Pancreas (tissue), 10 donors: ENCODE results near the gene TBCE. TPM values are rescaled to one million over a fixed set of nuclear protein-coding genes. Genes with fewer than 3 reads are reported as not detected.

Source experiments
- ATAC-seq, 4 donors: fragments of 200-7000 bp; cut with Tn5 transposase; one replicate each; pipeline versions ENCODE4 v1.8.0 to v1.9.1; 2020; ENCODE audit warnings: mild to moderate bottlenecking in 4 of 4, moderate library complexity in 4 of 4
- DNase-seq, 6 donors: peaks; one replicate each; pipeline ENCODE4 v3.0.0-alpha.2; 2020
- FAIRE-seq: peaks from 2 replicates; lab custom pipeline; 2012; peaks lifted over from hg19 to GRCh38; lab: Jason Lieb, UNC
- H3K27ac ChIP-seq, 4 donors: fragments of 200-600 bp; sonication (generic); 1 replicate in 3 of 4; 2 replicates in 1 of 4; pipeline versions ENCODE4 v1.5.0 to v1.8.0; 2020
- H3K27me3 ChIP-seq, 4 donors: fragments of 200-600 bp; one replicate each; pipeline ENCODE4 v1.8.0; 2021
- H3K36me3 ChIP-seq, 3 donors: fragments of 200-600 bp; sonication (generic) in 1 of 3; one replicate each; pipeline versions ENCODE4 v1.5.0 to v1.8.0; 2020 to 2021
- H3K4me1 ChIP-seq, 3 donors: fragments of 200-600 bp; one replicate each; pipeline ENCODE4 v1.8.0; 2021
- H3K4me3 ChIP-seq, 4 donors: fragments of 200-600 bp; sonication (generic) in 2 of 4; one replicate each; pipeline versions ENCODE4 v1.5.0 to v1.8.0; 2020 to 2021
- H3K9me3 ChIP-seq, 4 donors: fragments of 200-600 bp; one replicate each; pipeline ENCODE4 v1.8.0; 2021
- CTCF ChIP-seq, 4 donors: fragments of 200-600 bp; sonication (generic) in 3 of 4; IDR thresholded peaks; one replicate each; pipeline versions ENCODE4 v1.5.0 to v1.8.0; 2021; ENCODE audit warnings: antibody characterized with exemption in 4 of 4
- WGBS, 2 donors: extraction: QIAGEN DNeasy Blood & Tissue Kit; methylation state at CpG; one replicate each; pipeline ENCODE4 v1.1.7; 2013; 5-methylcytosine and 5-hydroxymethylcytosine counted together
- intact Hi-C, 3 donors: fragments of 100-400 bp; cut with DNase I; formaldehyde crosslinking; loops; one replicate each; pipeline versions ENCODE4 v1.11.1 to v1.14.2; 2022
- polyA plus RNA-seq, 2 donors: library from polyadenylated mRNA; stranded (reverse); fragments of 200-250 nt; gene quantifications; one replicate each; pipeline ENCODE4 v1.2.3, GENCODE V29; 2013
- total RNA-seq, 6 donors: library from RNA; stranded (reverse); fragmentation: NEBNext Ultra II Directional in 4 of 6; extraction: Animal tissue kit (Norgen Biotek cat#: 25700) in 4 of 6; gene quantifications; one replicate each; pipeline versions ENCODE4 v1.2.1 to v1.2.4, GENCODE V29; 2021 to 2023
- donor health status: healthy with polysubstance abuse.
- donor health status: DM: no; HTN: no; CAD: no; lungs with moderate emphysema.
- donor health status: DM: no; HTN: no; CAD: no.
- donor health status: control.
- donor health status: control.
- donor health status: Bipolar disorder and iron deficiency.
- donor health status: DM: yes; HTN: yes; CAD: no.
- donor health status: DM: no; HTN: no; CAD: no.
- donor health status: DM: no; HTN: no; CAD: no.
- donor health status: DM: yes; HTN: yes; CAD: no.

Gene TBCE
- total and polyA plus RNA-seq, 8 donors: 6.9 to 18.8 (median 10.4) TPM

- ATAC-seq (no peak), DNase-seq (no peak), FAIRE-seq (no peak)
- Histone ChIP-seq H3K36me3 (peaks cover 0 to 36% (median 0%) of the 10 kb centered on the region in 3 donors), H3K27me3 (no peaks in the 10 kb centered on the region), H3K4me1 (no peaks in the 10 kb centered on the region), H3K27ac (no peak overlapping the region), H3K4me3 (no peak overlapping the region), H3K9me3 (no peaks in the 10 kb centered on the region)
- no peak for TF ChIP-seq CTCF (IDR thresholded peaks at IDR 0.05)
- WGBS, 2 donors: 89% methylated on average over 8 of the region's 8 CpGs
- intact Hi-C loops: no loop called here
Observed at GRCh38 chr1:235434001-235434400, 66.8 kb downstream of the TBCE start.

GRCh38 chr1:235441159-235441685 lies 74.0 kb downstream of the TBCE start:
- no peak for DNase-seq
- 76 to 81% methylated on average over 6 of the region's 6 CpGs for WGBS, 2 donors
- no peak for ATAC-seq
- intact Hi-C loops: no loop called here
- TF ChIP-seq CTCF (IDR thresholded peaks at IDR 0.05): no peak
- H3K4me3 ChIP-seq: no peak overlapping the region
- H3K36me3 ChIP-seq: peaks cover 0 to 57% (median 18%) of the 10 kb centered on the region in 3 donors
- H3K27me3 ChIP-seq: no peaks in the 10 kb centered on the region
- H3K27ac ChIP-seq: no peak overlapping the region
- FAIRE-seq: no peak
- no peaks in the 10 kb centered on the region for H3K9me3 ChIP-seq
- no peaks in the 10 kb centered on the region for H3K4me1 ChIP-seq

- intact Hi-C loops: no loop called here
- no peaks in the 10 kb centered on the region for H3K27me3 ChIP-seq
- no peak overlapping the region for H3K4me3 ChIP-seq
- H3K4me1 ChIP-seq: no peaks in the 10 kb centered on the region
- DNase-seq (no peak), FAIRE-seq (no peak), ATAC-seq (no peak)
- TF ChIP-seq CTCF (IDR thresholded peaks at IDR 0.05): no peak
- no peak overlapping the region for H3K27ac ChIP-seq
- H3K36me3 ChIP-seq: peaks cover 0 to 53% (median 24%) of the 10 kb centered on the region in 3 donors
- WGBS, 2 donors: 93% methylated on average over 9 of the region's 9 CpGs
- no peaks in the 10 kb centered on the region for H3K9me3 ChIP-seq
Observed at GRCh38 chr1:235442788-235443429, 75.7 kb downstream of the TBCE start.

- TF ChIP-seq CTCF (IDR thresholded peaks at IDR 0.05): no peak
- Histone ChIP-seq H3K4me3 (no peak overlapping the region), H3K27ac (no peak overlapping the region), H3K27me3 (no peaks in the 10 kb centered on the region), H3K36me3 (peaks cover 6 to 89% (median 20%) of the 10 kb centered on the region in 3 donors), H3K9me3 (no peaks in the 10 kb centered on the region), H3K4me1 (no peaks in the 10 kb centered on the region)
- DNase-seq (no peak), ATAC-seq (no peak), FAIRE-seq (no peak)
- WGBS, 2 donors: 85 to 90% methylated on average over 7 of the region's 7 CpGs
- intact Hi-C loops: no loop called here
Observed at GRCh38 chr1:235448616-235449015, 81.4 kb downstream of the TBCE start.

GRCh38 chr1:235450433-235450832 lies 83.2 kb downstream of the TBCE start:
- Histone ChIP-seq H3K4me3 (no peak overlapping the region), H3K4me1 (no peaks in the 10 kb centered on the region), H3K9me3 (no peaks in the 10 kb centered on the region), H3K36me3 (peaks cover 6 to 91% (median 17%) of the 10 kb centered on the region in 3 donors), H3K27me3 (no peaks in the 10 kb centered on the region), H3K27ac (no peak overlapping the region)
- 82 to 91% methylated on average over 5 of the region's 5 CpGs for WGBS, 2 donors
- ATAC-seq (no peak), FAIRE-seq (no peak), DNase-seq (no peak)
- TF ChIP-seq CTCF (IDR thresholded peaks at IDR 0.05): no peak
- intact Hi-C loops: no loop called here
